ENCODE measurements around the gene GALNS.
A peak's percentile ranks its signal among the peaks of the same experiment; 100 is the strongest.

The GALNS gene

DNA sequence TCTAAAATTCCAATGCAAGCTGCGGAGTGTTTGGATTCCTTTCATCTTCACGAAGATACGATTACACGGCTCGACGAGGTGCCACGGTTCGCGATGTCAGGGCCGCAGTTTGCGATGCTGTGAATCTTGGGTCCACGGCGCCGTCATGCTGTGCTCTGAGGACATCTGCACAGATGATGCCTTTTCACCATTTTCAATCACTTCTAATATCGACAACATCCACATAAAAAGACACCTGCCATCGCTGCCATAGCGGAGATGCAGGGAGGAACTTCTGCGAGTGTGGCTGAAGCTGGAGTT, 38.2 kb downstream of the GALNS start:
- DNase-seq (ENCODE audit: low read depth in 3 of 3, low spot score in 1 of 3), result no peak

DNA sequence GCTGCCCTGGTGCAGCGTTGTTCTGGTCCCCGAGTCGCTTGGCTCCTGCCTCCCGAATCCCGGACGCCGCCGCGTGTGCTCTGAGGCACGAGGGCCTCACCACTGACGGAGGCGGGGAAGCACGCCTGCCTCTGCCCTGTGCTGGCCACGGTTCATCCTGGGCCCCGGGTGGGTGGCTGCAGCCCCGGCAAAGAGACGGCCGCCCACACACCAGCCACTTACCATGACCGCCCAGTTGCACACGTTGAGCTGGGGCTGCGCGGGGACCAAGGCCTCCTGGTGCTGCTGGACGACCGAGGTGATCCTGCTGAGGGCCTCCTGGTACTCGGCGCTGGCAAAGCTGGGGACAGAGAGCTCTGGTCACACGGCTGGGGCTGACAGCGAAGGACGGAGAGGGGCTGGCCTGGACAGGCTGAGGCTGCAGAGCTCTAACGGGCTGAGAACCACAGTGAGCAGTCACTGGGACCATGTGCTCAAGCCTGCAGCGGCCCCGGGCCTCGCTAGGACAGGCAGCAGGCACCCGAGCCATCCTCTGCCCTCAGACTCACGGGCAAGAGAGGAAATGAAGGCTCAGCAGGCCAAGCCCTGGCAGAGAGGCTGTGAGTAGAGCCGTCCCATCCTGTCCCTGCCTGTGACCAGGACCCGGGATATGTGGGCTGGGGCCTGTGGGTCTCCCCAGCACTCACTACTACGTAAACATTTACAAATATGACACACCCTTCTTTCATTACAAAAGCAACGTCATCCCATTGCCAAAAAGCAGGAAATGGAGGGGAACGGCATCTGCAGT, 38.8 kb downstream of the GALNS start:
- DNase-seq (ENCODE audit: low read depth in 3 of 3, low spot score in 1 of 3), result no peak

DNA sequence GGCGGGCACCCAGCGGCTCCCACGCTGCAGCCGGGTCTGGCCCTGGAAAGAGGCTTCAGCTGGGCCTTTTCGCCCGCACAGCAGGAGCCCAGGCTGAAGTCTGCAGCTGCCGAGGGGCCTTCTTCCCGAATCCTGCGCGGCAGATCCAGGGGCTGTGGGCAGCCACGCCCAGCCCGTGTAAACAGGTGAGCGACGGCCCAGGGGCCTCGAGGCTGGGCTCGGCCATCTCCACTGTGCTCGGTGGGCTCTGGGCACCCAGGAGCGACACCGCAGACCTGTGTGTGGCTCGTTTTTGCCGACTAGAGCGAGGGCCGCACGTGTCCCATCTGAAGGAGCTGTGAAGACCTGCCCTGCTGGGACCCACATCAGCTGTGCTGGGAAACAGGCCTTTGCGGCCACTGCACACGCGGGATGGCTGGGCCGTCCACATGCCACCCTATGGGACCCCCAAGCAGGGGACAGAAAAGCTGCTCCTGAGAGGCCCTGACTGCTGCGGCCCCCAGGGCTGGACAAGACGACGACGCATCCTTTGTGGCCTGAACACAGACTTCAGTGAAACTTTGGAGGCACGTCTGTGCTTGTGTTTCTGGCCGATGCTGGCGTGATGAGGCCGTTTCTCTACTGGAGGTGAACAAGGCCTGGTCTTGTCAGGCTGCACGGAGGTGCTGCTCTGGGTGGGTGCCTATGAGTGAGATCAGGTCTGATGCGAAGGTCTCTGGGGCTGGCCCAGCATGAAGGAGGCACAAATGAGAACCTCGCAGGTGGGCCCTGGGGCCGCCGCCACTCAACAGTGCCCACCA, 39.8 kb downstream of the GALNS start:
- DNase-seq (ENCODE audit: low read depth in 3 of 3, low spot score in 1 of 3), result no peak

- DNase-seq (ENCODE audit: low read depth in 3 of 3, low spot score in 1 of 3), result peak in 2 of 3 donors; percentile 36 to 54
Measured at GRCh38 chr16:88815901-88816589, 40.7 kb downstream of the GALNS start.

GRCh38 chr16:88815227-88815626, 41.5 kb downstream of the GALNS start:
- no peak for DNase-seq (ENCODE audit: low read depth in 3 of 3, low spot score in 1 of 3)

GRCh38 chr16:88814144-88814502, 42.6 kb downstream of the GALNS start:
- DNase-seq (ENCODE audit: low read depth in 3 of 3, low spot score in 1 of 3), result no peak

- DNase-seq (ENCODE audit: low read depth in 3 of 3, low spot score in 1 of 3), result no peak
Measured at GRCh38 chr16:88813269-88814143, 43.2 kb downstream of the GALNS start.

- no peak for DNase-seq (ENCODE audit: low read depth in 3 of 3, low spot score in 1 of 3)
Measured at GRCh38 chr16:88812513-88813268, 44.1 kb downstream of the GALNS start.

GRCh38 chr16:88811769-88812512, 44.8 kb downstream of the GALNS start, which contains the start of gene APRT:
TSS of gene APRT (minus strand) at chr16:88811928. CDS start at chr16:88811899, 29 bp downstream.
- DNase-seq (ENCODE audit: low read depth in 3 of 3, low spot score in 1 of 3), result peak; percentile 91 to 99 (median 96)

GRCh38 chr16:88810912-88811768, 45.6 kb downstream of the GALNS start:
- peak in 2 of 3 donors; percentile 31 to 55 for DNase-seq (ENCODE audit: low read depth in 3 of 3, low spot score in 1 of 3)

DNA sequence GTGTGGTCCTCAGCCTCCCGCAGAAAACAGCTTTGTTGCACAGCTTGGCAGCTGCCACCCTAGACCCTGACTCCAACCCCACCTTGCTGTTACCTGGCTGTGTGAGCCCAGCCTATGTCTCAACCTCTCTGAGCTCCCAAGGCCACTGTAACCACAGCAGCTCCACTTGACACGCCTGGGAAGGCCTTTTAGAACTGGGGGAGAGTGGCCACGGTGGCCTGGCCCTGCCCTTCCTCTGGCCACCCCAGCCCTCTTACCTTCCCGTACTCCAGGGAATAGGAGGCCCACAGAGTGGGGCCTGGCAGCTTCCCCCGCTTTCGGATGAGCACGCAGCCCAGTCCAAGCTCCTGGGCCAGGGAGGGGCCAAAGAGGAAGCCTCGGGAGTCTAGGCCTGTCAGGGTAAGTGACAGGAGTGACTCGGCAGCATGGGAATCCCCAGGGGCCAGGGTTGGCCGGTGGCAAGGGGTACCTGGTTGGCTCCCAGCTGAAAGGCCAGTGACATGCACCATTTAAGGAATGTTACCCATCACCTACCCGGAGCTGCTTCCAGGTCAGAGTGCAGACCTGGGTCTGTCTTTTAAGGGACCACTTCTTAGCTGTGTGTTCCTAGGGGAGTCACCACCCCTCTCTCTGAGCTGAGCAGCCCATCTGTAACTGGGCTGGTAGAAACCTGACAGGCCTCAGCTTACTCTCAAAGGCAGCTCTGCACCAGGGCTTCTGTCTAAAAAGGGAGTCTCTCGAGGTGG, 46.4 kb downstream of the GALNS start:
- no peak for DNase-seq (ENCODE audit: low read depth in 3 of 3, low spot score in 1 of 3)

- no peak for DNase-seq (ENCODE audit: low read depth in 3 of 3, low spot score in 1 of 3)
Measured at GRCh38 chr16:88809676-88810165, 47.0 kb downstream of the GALNS start.

DNA sequence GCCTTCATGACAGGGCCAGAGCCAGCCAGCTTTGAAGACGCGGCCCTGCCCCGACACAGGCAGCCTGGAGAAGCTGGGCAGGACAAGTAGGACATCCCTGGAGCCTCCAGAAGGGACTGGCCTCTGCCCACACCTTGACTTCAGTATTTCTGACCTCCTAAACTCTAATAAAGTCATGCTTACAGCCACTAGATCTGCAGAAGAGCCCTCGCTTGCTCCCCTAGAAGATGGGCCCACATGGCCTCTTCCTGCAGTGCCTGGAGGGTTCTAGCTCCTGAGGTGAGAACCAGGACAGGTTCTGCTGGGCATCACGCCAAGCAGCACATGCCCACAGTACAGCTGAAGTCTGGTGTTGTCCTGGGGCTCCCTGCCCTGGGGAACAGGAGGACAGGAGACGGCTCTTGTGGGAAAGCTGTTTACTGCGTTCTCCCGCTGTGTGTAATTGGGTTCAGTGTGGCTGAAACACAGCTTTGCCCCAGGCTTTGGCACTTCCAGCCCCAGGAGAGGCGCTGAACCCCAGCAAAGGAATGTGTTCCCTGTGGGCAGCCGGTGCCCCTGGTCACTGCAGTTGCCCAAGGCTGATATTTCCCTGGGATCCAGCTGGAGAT, 47.6 kb downstream of the GALNS start:
- no peak for DNase-seq (ENCODE audit: low read depth in 3 of 3, low spot score in 1 of 3)

DNA sequence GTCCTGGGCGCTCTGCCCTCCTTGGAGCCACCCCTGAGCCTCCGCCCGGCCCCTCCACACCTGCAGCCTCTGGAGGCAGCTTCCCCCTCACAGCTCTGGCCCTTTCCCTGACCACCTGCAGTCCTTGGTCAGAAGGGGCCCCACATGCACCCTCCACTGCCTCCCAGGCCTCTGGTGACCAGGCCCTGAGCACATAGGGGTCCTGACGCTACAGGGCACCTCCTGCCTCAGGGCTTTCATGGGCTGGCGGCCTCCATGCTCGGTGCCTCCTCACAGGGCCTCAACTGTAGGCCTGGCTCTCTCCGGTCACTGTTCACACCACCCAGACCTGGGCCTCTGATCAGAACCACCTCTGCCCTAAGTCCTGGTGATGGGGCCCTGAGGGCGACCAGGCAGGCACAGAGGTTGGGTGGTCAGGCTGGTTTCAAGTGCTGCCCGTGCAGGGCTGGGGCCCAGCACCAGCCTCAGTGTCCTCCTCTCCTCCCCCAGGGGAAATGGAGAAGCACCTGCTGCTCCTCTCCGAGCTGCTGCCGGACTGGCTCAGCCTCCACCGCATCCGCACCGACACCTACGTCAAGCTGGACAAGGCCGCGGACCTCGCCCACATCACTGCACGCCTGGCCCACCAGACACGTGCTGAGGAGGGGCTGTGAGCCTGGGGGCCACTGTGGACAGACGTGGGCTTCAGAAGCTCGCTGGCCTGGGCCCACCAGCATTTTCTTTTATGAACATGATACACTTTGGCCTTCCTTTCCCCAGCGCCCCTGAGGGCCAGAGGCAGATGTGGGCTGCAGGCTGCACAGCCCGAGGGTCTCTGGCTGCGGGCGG, 48.9 kb downstream of the GALNS start:
- no peak for DNase-seq (ENCODE audit: low read depth in 3 of 3, low spot score in 1 of 3)

- DNase-seq (ENCODE audit: low read depth in 3 of 3, low spot score in 1 of 3), result no peak
Measured at GRCh38 chr16:88807142-88807625, 49.6 kb downstream of the GALNS start.

GRCh38 chr16:88806491-88807111, 50.1 kb downstream of the GALNS start:
- DNase-seq (ENCODE audit: low read depth in 3 of 3, low spot score in 1 of 3), result no peak

All from stimulated activated CD4-positive, alpha-beta T cell treated with anti-CD3 and anti-CD28 coated beads, TNF-alpha, amount 100 ng/mL, for 1 hour (primary cell).